HPDE6-E6E7 (cell line): ENCODE measurements around the gene ZFYVE9.

ENCODE experiments used
- DNase-seq: peaks from one replicate; pipeline ENCODE4 v3.0.0; 2011; ENCODE audit warnings: missing footprints; ENCODE audit errors: extremely low spot score

Gene ZFYVE9

DNA sequence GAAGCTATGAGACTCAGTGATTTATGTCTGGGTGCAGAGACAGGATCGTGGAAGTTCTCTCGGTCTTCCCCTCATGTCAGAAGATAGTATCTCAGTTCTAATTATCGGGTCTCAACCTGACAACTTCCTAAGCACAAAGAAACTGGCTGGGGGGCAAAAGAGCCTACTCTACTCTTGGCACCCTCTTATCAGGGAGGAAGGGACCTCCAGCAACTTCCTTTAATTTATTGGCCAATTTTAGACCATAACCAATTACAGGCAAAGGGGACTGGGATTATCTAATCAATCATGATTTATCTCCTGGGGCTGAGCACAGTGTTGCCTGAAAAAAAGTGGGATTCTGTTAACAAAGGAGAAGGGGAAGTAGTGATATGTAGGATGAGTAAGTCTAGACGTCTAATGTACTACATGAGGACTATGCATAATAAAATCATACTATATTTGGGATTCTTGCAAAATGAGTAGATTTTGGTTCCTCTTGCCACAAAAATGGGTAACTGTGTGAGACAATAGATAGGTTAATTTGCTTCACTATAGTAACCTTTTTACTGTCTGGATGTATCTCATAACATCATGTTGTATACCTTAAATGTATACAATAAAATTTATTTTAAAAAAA, 98.8 kb downstream of the ZFYVE9 start:
- DNase-seq = no peak

DNA sequence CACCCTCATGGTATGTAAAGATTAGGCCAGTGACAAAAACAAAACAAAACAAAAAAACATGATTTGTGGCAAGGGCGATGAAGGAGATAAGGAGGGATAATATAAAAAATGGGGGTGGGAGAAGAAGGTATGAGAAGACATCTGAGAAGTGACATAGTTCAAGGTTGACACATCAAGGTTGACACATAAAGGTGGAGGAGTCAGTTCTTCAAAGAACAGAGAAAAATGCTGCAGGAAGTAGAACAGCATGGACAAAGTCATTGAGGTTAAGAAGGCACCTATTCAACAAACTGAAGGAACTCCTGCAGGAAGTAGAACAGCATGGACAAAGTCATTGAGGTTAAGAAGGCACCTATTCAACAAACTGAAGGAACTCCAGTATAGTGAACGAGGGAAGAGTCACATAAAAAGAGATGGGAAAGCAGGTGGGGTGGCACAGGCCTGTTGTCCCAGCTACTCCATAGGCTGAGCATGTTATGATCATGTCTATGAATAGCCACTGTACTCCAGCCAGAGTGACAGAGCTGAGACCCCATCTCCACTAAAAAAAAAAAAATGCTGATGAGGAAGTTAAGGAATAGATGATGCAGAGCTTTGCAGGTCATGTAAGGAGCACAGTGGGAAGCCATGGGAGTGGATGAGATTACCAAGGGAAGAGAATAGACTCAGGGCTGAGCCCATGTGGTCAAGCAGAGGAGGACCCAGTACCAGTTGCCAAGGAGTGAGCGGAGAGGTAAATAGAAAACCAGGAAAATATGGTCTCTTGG, 101.5 kb downstream of the ZFYVE9 start:
- no peak for DNase-seq

DNA sequence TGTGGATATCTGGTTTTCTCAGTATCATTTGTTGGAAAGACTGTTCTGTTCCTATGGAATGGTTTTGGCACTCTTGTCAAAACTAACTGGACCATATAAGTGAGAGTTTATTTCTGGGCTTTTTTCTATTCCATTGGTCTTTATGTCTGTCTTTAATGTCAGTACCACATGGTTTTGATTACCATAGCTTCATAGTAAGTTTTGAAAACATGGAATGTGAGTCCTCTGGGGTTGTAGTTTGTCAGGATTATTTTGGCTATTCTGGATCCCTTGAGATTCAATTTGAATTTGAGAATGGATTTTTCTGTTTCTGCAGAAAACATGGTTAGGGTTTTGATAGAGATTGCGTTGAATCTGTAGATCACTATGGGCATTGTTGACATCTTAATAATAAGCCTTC, 107.9 kb downstream of the ZFYVE9 start:
- DNase-seq = no peak

DNA sequence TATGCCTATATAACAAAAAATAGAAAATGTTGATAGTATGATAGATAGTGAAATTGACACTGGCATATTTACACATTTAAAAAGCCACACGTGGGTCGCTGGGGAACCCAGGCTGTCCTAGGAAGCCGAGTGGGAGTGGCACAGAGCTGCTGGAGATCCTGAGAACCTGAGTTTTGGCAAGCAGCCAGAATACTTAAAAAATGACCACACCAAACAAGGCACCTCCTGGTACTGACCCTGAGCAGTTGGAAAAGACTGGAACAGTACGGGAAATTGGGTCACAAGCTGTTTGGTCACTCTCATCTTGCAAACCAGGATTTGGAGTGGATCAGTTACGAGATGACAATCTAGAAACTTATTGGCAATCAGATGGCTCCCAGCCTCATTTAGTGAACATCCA, 111.5 kb downstream of the ZFYVE9 start:
- no peak for DNase-seq

DNA sequence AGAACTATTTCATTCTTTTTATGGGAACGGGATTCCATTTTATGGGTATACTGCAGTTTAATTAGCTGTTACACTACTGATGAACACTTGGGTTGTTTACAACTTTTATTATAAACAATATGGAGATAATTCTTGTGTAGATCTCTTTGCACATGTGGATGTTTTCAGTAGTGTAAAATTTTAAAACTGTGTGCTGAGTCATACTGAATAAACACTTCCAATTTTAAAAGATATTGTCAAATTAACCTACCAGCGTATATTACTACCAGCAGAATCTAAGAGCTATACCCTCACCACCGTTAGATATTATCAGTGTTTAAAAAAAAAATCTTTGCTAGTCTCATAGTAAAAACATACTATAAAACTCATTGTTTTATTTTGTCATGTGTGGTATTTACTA, 118.0 kb downstream of the ZFYVE9 start:
- no peak for DNase-seq

DNA sequence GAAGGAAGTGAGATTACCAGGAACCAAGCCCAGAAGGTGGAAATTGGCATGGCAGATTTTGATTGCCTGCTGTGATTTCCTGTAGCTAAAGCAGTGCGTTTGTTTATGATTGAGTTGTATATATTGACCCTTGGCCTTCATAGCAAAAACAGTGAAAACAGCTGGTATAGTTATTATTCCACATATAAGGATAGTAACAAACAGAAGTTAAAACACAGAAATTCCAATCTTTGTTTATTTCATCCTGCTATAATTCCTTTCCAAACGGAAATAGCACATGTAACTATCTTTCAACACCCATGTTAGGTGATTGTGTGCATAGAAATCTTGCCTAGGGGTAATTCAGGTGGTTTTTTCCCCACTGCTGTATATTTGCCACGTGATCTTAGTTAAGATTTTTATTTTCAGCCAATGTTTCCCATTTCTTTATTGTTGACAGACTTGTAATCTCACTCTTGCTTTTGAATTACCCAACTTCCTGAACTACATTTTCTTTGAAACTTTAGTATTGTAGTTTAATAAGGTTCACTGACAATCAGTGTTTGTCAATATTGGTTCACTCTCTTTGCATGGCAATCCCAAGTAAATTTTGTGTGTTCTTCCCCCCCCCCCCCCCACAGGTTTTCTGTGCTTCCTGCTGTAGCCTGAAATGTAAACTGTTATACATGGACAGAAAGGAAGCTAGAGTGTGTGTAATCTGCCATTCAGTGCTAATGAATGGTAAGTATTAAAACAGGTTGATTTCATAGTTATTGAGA, 121.4 kb downstream of the ZFYVE9 start:
- no peak for DNase-seq

DNA sequence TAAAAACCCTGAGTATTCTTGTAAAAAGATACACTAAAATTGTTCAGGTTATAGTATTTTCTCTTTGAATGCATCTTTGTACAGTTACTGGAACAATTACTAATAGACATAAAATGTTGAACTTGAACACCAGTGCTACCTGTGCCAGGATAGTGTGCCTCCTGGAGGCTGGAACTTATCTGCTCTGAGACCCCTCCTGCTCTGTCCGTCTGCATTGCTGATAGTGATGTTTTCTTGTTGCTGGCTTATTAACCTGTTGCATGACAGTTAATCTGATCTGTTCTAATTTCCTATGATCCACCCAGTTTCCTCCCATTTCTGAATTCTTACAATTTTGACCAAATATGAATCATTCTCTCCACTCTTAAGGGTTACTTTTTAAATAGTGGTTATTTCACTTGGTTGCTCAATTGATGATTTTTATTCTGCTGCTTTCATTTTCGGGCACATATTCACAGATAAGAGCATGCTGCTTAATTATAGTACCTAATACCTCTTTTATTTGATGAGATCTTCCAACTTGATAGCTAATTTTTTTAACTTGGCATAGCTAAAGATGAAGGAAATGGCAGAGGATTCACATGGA, 122.7 kb downstream of the ZFYVE9 start:
- DNase-seq = no peak

DNA sequence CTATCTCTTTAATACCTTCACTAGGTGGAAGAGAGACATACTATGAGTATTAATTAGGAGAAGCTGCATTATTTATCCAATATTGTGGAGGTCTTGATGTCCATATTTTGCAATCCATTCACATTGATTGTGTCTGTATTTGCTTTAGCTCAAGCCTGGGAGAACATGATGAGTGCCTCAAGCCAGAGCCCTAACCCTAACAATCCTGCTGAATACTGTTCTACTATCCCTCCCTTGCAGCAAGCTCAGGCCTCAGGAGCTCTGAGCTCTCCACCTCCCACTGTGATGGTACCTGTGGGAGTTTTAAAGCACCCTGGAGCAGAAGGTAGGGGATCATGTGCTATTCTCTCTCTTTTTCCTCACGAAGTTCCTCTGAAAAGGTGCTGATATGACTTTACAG, 124.6 kb downstream of the ZFYVE9 start:
- no peak for DNase-seq

DNA sequence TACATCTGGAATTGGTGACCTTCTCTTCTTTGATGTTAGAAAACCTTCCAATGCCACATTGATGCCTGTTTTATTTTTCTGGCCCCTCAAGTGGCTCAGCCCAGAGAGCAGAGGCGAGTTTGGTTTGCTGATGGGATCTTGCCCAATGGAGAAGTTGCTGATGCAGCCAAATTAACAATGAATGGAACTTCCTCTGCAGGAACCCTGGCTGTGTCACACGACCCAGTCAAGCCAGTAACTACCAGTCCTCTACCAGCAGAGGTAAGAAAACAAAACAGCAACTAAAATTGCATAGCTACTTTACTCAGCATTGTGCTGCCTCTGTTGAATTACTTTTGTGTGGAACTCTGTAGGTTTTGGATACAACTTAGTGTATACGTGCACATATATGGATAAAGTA, 126.5 kb downstream of the ZFYVE9 start:
- DNase-seq = no peak

DNA sequence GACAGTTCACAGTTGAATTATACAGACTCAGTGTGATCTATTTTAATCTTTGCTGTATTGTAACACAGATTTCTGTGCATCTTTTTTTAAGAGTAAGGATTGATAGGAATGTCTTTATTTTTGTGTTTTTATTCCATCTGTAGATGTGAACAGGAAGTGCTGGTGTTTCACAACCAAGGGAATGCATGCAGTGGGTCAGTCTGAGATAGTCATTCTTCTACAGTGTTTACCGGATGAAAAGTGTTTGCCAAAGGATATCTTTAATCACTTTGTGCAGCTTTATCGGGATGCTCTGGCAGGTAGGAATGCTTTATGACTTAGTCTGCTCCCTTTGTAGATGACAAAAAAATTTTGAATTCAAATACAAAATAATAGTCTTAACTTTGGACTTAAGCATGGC, 139.6 kb downstream of the ZFYVE9 start:
- no peak for DNase-seq

DNA sequence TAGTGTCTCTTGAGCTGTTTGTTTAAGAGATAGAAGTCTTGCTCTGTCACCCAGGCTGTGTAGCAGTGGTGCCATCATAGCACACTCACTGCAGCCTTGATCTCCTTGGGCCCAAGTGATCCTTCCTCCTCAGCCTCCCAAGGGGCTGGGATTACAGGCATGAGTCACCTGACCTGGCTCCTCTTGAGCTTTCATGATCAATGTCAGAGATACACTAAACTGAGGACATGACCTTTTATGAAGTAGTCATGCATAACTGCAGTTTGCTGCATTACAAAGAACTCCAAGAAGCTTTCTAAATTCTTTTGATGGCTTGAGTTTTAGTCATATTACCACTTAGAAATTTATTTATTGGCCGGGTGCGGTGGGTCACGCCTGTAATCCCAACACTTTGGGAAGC, 146.4 kb downstream of the ZFYVE9 start:
- no peak for DNase-seq

DNA sequence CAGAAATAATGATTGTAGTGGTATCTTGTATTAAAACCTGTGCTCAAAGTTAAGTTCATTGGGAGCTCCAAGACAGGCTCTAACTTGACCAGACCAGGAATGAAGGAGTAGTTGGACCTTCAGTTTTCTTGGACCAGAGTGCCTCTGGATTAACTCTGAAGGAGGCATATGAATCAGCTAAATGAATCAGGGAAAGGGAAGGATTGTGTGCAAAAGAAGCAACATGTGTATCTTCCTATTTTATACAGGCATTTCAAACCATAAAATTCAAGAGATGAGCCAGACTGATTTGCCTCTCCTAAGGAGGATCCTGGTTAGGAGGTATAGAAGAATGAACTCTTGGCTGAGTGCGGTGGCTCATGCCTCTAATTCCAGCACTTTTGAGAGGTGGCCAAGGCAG, 152.7 kb downstream of the ZFYVE9 start:
- DNase-seq = peak; percentile 5

DNA sequence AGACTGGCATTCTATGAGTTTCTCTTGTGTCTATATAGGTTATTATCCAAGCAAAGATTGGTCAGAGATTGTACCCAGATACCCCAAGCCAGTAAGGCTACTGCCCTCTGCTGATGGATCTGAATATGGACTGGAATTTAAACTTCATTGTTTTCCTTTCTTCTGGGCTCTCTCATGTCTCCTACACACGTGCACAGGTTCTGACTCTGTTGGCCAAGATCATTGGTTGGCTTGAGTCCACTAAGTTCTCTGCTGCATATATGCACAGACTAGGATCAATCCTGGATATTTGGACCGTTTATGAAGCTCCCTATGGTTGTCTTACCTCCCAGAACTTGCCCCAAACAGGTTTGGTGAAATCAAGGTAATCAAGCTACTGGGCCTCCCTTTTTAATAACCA, 154.5 kb downstream of the ZFYVE9 start:
- DNase-seq = peak; percentile 67

DNA sequence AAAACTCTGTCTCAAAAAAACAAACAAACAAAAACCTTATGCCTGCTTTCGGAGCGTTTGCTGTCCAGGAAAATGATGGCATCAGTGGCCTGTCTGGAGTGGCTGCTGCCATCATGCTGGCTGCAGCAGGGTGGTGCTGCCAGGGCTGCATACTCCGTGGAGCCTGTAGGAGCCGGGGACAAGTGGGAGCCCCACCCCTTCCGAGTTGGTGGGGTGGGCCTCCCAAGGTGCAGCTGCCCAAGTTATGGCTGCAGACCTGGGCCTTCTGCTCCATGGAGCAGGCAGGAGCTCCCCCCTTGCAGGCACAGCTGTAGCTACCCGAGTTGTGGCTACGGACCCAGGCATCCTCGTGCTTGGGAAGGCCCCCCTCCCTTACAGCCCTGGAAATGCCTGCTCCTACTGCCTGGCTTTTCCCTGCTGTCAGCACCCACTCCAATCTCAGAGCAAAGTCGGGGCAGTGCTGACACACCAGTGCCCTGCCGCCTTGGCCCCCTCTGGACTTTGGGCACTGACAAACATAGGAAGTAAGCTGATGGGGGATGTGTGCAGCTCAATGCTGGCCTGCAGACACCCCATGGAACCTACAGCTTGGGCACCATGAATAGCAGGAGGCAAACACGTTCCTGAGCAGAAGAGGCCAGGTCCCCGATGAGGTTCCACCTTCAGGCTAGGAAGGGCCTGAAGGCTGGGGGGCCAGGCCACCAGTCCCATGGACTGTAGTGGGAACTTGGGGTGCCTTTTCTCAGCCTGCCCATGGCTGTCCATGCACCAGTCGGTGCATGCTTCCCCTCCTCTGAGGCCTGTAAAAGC, 163.7 kb downstream of the ZFYVE9 start:
- DNase-seq = no peak

DNA sequence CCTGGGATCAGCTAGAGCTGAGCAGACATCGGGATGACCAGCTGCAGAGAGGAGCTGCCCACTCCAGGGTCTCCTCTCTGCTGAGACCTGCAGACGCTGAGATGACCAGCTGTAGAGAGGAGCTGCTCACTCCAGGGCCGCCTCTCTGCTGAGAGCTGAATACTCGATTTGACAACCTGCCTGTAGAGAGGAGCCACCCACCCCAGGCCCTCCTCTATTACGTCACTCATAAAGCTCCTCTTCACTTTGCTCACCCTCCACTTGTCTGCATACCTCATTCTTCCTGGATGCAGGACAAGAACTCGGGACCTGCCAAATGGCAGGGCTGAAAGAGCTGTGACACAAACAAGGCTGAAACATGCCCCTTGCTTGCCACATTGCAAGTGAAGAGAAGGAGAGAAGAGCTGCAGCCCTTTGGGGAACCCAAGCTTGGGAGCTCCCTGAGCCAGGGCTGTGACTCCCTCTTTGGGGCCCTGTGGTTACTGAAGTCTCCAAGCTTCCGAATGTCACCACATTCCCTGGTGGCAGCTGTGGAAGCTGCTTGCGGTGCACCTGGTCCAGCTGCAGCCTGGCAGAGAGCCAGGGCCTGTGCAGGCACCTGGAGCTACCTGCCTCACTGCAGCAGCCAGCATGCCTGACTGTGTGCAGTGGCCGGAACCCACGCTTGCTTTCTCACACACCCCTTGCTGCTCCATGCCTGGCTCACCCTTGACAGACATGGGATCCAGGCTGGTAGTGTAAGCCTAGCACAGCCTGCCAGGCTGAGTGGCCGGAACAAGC, 164.5 kb downstream of the ZFYVE9 start:
- DNase-seq = no peak

DNA sequence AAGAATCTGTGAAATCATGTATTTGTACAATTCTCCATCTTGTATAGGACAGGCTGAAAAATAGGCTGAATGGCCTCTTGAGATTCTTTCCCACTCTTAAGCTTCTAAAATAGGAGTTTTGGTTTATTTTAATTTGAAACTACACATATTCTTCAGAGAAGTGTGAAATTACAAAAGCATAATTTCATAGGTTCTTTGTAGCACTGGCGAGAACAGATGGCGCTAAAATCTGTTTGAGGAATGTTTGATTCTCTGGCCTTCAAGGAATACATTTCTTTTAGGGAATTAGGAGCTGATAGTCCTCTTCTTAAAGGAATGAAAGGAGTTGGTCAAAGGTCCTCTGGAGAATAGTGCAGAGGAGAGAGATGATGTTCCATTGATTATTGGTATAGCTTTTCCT, 179.2 kb downstream of the ZFYVE9 start:
- DNase-seq = no peak

DNA sequence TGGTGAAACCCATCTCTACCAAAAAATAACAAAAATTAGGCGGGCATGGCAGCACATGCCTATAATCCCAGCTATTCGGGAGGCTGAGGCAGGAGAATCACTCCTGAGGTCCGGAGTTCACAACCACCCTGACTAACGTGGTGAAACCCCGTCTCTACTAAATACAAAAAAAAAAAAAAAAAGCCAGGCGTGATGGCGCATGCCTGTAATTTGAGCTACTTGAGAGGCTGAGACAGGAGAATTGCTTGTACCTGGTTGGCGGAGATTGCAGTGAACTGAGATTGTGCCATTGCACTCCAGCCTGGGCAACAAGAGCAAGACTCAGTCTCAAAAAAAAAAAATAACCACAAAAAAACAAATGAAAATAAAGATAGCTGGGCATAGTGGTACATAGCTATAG, 181.8 kb downstream of the ZFYVE9 start:
- DNase-seq = no peak

DNA sequence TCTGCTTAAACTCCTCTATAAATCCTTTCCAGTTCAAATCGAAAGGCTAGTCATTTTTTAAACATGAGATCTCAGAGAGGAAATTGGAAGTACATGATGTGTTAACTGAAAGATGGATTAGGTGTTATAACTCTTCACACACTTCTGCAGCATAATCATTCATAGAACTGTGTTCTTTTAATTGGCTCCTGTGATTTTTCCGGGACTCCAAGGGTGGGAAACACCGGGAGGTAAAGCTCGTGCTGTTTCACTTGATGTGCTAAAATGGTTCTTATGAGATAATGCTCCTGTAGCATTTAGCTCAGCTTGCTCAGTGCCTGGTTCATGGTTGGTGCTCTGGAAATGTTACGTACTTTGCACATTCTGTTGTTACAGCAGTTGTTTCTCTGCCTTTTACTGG, 183.9 kb downstream of the ZFYVE9 start:
- no peak for DNase-seq

DNA sequence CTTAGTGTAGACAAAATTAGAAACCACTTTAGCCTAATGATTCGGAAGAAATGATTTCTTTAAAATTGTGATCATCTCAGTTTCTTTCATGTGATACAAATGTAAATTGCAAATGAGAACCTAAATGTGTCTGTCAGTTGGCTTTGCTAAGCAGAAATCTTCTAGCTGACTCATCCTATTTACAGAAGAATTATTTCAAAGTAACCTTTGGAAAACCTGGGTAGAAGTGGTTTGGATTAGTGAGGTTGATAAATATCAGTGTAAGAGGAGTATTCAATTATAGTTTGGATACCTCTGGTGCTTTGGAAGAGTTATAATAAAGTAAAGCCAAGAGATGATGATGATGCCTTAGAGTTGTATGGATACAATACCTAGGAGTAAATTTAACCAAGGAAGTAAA, 186.7 kb downstream of the ZFYVE9 start:
- DNase-seq = no peak

DNA sequence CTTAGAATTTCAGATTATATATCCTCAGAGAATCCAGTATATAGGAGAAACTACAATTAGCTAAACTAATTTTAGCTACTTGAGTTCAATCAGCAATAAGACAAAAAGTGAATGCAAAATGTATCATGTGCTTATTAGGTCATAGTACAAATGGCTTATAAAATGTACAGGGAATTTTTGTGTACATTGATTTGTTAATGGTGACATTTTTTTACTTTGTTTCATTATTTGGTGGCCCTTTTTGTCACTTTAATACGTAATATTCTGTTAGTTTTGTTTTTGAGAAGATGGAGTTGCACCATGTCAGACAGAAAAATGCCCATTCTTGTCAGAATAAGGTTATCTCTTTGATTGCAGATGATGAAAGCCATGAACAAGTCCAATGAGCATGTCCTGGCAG, 190.5 kb downstream of the ZFYVE9 start:
- DNase-seq = no peak

DNA sequence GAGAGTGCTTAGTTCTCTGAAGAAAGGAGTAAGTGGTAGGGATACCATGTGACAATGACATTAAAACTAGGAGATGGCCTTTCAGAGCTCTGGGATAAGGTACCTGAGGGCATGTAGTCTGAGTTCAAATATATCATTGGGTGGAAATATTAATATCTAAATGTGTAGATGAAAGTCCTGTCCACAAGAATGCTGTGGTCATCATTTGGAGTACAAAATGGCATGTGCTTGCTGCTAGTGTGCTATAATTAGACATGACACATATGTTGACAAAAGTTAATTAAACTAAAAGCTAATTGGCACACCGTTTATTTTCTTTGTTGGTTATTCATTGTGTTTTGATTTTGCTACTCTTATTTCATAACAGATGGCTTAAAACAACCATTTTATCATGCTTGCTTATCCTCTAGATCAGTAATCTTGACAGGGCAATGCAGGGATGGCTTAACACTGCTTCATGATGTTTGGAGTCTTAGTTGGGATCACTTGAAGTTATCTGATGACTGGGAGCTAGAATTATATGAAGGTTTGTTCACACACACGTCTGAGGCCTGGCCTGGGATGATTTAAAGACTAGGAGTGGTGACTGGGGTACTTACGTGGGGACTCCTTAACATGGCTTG, 193.1 kb downstream of the ZFYVE9 start:
- DNase-seq = no peak
